Hepatic stellate cell (primary cell): ENCODE results near the gene STK36.

Source experiments
- DNase-seq: peaks from one replicate; pipeline ENCODE4 v3.0.0; 2011; ENCODE audit warnings: low spot score

Gene STK36

DNA sequence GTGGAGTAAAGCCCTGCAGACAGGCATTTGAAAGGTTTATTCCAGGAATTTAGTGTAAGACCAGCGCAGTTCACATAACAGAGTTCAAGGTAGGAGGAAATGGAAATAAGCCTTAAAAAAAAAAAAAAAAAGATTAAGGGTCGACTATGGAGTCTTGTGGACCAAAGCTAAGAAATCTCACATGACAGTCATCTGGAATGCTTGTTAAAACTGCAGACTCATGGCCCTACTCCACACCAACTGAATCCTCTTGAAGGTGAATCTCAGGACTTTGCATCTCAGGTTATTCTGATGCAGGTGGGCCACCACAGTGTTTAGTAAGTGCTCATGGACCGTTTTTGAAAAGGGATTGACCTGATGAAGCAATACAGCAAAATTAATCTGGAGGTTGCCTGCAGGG lies 47.6 kb downstream of the STK36 start:
- no peak for DNase-seq

DNA sequence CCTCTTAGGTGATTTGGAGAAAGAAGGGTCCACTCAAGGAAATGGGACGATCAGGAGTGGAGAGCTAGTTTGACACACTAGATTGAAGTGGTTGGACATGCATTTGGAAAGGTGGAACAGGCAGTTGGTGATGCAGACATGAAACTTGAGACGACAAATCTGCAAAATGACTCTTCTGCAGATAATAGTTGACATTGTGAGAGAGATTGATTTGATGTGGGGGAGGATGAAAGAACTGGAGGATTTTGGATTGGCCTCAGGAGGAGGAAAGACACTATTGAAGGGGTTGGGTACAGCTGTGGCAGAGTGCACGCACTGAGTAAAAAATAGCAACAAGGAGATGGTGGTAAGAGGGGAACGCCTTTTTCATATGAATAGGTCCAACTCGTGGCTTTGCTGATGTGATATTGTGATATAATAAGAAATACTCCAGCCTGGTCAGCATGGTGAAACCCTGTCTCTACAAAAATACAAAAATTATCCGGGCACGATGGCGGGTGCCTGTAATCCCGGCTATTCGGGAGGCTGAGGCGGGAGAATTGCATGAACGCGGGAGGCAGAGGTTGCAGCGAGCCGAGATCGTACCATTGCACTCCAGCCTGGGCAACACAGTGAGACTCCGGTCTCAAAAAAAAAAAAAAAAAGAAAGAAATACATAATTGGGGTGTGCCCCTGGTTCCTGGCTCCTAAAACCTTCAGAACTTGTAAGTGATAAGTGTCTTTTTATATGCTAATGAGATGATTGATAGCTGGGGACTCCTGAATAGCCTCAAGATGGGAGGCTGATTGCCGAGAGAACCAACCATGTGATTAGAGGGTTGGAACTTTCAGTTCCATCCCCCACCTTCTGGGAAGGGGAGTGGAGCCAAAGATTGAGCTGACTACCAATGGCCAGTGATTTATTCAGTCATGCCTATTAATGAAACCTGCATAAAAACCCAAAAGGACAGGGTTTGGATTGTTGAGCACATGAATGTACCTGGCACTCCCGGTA lies 48.5 kb downstream of the STK36 start:
- DNase-seq = no peak

- no peak for DNase-seq
These were observed 49.6 kb downstream of the STK36 start for GRCh38 chr2:218721488-218721887.

- DNase-seq = no peak
These were observed 50.0 kb downstream of the STK36 start for GRCh38 chr2:218721934-218722333.

GRCh38 chr2:218722419-218722818 lies 50.5 kb downstream of the STK36 start:
- no peak for DNase-seq

DNA sequence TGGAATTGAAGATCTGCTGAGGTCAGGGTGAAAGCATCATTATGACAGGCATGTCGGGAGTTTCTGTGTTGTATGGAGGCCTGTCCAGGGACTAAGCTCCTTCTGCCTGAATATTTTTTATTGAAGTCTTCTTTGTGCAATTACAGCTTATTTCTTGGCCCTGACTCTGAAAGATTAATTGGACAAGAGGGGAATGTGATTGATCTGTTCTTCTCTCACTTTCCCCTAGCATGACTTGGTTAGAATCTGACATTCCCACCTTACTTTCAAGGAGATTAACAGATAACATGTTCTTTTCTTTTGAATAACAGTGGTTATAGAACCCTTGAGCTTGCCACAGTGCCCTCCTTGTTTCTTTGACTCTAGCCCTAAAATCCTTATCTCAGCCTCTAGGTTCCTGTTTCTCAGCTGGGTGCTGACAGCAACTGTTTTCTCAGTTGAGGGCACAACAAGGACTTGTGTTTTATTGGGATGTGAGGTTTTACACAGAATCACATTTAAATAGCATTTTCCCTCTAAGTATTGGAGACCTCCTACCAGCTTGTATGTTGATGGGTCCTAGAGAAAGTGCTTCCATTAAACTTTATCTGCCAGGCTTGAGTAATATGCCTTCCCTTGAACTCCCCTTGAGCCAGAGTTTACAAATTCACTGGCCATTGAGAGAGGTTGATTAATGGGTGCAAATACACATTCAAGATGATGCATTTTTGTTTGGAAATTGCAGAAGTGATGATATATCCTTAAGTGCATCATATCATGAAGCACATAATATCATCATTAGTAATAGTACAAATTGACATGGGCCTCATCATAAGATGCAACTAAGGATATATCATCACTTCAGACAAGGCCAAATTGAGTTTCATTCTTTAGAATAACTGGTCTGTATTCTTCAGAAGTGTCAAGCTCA lies 51.2 kb downstream of the STK36 start:
- no peak for DNase-seq

- DNase-seq = no peak
These were observed 54.2 kb downstream of the STK36 start for GRCh38 chr2:218726004-218726574.

DNA sequence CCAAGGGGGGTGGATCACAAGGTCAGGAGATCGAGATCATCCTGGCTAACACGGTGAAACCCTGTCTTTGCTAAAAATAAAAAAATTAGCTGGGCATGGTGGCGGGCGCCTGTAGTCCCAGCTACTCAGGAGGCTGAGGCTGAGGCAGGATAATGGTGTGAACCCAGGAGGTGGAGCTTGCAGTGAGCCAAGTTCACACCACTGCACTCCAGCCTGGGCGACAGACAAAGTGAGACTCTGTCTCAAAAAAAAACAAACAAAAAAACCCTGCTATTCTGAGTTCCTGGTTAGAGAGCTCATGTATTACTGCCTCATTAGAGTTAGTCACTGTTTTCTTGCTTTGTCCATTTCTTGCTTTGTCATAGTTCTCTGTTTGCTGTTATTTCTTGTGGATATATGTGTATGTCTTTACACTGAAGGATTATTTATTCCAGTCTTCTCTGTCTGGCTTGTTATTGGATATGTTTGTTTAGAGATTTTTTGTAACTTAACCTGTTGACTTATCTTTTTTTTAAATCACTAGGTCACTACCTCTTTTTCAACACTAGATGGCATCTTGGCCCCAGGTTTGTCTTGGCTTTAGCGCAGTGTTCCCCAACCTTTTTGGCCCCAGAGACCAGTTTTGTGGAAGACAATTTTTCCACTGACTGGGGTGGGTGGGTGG lies 55.7 kb downstream of the STK36 start:
- no peak for DNase-seq

GRCh38 chr2:218729640-218730039 lies 57.8 kb downstream of the STK36 start:
- DNase-seq = no peak

DNA sequence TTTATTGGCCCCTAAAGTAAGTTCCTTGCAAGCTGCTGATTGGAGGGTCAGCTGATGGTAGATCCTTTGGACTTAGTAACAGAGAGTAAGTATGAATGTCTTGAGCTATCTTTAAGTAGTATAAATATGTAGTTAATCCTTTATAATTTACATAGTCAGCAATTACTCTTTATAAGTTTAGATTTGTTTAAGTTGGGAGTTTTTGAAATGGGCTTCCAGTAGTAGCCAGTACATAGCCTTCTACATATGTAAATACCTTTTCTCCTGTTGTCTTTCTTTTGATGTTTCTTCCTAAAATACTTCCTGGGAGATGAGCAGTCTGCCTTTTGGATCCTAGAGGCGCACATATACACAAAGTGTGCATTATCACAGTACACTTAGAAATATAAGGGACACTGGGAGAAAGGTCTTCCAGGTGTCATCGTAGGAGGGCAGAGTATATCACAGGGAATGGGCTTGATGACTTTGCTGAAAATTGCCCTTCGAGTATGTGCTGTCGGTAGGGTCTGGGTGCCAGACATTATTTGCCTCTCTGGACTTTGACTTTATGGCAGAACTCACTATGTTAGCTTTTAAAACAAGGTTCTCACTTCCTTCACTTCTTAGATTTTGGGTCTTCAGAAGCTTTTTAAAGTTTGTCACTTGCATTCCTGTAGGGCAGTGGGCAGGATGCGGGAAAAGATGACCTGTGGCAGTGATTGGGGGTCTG lies 60.3 kb downstream of the STK36 start:
- no peak for DNase-seq

DNA sequence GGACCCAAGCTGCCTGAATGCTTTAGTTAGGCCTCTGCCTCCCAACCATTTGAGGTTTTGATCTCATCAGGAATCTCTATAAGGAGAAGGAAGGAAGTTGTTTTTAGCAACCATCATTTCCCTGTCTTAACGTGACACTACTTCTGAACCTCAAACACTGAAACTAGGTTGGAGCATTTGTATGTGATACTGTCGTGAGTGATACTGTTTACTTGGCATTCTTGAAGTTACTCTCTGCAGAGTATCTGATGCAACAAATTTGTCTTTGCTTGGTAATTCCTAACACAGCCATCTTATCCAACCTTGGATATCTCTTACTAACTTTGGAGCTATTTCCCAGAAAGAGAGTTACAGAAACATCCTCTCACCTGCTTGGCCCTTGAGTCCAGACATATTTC lies 60.9 kb downstream of the STK36 start:
- no peak for DNase-seq

DNA sequence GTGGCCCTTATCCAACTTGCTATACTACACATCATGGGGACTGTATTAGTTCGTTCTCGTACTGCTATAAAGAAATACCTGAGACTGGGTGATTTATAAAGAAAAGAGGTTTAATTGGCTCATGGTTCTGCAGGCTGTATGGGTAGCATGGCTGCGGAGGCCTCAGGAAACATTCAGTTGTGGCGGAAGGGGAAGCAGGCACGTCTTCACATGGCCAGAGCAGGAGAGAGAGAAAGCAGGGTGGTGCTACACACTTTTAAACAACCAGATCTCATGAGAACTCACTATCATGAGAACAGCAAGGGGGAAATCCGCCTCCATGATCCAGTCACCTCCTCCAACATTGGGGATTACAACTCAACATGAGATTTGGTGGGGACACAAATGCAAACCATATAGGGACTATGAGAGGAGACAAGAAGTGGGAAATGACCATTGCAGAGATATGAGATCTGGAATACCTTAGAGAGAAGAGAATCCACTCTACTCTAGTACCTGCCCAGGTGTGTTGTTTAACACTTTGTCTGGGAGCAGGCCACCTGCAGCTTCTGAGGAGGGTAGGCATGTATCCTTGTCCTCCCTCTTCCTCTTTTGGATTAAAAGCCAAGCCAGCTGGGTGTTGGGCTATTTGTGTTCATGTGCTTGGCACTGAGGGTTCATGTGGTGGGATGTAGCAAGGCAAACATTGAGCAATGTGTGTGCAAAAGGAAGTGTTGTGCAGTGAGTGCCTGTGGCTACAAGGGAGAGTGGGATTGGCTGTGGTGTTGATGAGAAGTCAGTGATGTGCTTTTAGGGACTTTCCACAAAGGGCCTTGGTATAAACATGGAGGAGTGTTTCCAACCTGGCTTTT lies 61.5 kb downstream of the STK36 start:
- no peak for DNase-seq

DNA sequence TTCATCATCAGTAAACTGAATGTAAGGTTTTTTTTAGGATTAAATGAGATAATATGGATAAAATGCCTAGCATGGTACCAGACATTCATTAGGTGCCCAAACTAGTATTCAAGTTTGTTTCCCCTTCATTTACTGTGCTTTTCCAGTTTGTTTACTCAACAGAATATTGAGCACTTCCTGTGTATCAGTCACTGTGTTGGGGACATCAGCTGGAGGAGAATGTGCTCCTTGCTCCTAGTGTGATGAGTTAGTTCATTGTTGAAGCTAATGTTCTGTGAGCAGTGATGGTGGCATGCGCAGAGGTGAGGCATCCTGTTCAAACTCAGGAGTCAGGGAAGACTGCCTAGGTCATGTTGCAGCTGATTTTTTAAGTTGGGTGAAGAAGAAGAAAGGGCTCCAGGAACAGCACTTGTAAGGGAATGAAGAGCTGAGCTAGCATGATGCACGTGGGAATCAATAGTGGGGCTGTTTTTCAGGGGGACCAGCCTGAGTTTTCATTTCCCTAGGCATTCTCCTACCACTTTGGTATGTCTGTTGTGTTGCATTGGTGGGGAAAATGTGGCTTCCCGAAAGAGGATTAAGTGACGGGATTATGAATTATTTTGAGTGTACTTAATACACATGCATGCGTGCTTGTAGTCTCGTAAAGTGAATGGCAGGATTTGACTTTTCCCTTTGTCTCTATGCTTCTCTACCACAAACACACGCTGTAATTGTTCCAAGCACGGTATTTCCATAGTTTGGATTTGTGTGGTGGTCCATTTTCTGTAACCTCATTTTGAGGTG lies 62.5 kb downstream of the STK36 start:
- DNase-seq = no peak

DNA sequence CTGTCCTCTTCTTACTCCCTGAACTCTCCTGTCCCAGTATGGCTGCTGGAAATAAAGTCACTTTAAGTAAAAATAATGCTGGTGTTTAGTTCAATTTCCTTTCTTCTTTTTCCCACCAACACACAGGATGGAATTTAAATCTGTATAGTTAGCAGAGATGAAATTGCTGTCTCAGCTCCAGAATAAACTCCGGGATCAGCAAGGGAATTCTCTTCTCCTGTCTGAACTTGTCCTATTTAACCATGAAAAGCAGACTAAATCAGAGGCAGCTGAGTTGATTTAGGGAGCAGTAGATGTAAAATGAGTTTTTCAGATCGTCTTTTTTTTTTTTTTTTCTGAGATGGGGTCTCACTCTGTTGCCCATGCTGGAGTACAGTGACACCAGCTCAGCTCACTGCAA lies 64.6 kb downstream of the STK36 start:
- no peak for DNase-seq

GRCh38 chr2:218743068-218743467 lies 71.2 kb downstream of the STK36 start:
- DNase-seq = no peak

GRCh38 chr2:218744615-218745014 lies 72.7 kb downstream of the STK36 start:
- no peak for DNase-seq

DNA sequence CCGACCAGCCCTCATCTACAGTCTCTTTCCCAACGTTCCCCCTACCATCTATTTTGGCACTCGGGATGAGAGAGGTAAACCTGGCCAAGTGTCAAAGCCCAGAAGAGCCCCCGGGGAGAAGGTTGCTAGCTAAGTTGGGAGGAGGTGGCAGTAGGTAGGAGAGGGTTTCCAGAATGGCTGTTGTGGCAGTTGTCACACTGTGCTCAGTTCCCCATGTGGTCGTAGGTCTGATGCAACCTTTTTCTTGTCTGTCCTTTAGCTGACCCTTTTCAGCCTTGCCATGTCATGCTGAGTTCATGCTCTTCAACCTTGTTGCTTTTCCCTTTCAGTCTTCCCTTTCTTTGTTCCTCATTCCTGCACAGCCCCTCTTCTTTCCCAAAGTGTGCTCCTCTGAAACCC lies 73.3 kb downstream of the STK36 start:
- DNase-seq = no peak

DNA sequence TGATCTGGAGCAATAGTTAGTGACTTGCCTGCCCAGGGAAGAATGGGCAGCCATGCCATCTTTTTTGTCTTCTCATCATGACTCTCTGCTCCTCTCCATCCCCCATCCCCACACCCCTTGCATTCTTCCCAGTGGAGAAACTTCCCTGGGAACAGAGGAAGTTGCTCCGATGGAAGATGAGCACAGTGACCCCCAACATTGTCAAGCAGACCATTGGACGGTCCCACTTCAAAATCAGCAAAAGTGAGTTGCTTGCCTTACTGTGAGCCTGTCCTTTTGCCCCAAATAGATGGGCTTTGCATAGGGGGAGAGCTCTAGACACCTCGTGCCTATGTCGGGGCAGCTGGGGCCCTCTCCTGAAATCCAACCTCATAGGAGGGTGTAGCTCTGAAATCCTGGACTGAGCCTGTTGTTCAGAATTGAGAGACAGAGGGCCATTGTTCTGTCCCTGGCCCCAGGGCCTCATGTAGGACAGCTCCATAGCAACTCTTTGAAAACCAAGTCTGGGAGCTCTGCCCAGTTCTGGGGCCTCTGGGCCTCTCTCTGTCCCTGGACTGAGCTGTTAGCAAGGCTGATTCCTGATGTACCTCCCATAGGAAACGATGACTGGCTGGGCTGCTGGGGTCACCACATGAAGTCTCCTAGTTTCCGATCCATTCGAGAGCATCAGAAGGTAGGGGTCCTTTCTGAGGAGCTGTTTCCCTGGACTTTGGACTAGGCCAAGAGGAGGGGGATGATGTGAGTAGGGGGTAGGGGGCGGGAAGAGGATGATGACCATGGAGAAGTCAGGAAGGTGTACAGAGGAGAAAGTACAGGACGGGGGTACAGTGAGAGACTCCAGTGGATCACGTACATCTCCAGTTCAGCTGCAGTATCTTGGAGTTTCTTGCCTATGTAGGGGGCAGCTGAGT lies 73.9 kb downstream of the STK36 start:
- no peak for DNase-seq

GRCh38 chr2:218746470-218746795 lies 74.5 kb downstream of the STK36 start:
- no peak for DNase-seq
